GM23338 (cell line): ENCODE results near the gene SMAD3. TPM values are rescaled to one million over a fixed set of nuclear protein-coding genes. Genes with fewer than 3 reads are reported as not detected.

Experiments
- ATAC-seq: fragments of 200-7000 bp; cut with Tn5 transposase; 3 replicates; pipeline ENCODE4 v1.9.1; 2020
- DNase-seq: peaks from one replicate; pipeline ENCODE4 v3.0.0-alpha.2; 2015; ENCODE audit warnings: low spot score
- H2AFZ ChIP-seq: fragments of 200-600 bp; sonication (generic); 2 replicates; pipeline ENCODE4 v1.8.0; 2016; ENCODE audit warnings: antibody characterized with exemption, mild to moderate bottlenecking, moderate library complexity
- H3F3A ChIP-seq: fragments of 200-600 bp; sonication (generic); replicated peaks from 2 replicates; pipeline ENCODE4 v1.8.0; 2017; ENCODE audit warnings: antibody characterized with exemption, mixed run types, low read depth
- H3K27ac ChIP-seq: fragments of 200-600 bp; sonication (generic); 2 replicates; pipeline ENCODE4 v1.6.1; 2016; ENCODE audit warnings: low read depth
- H3K27me3 ChIP-seq: fragments of 200-600 bp; sonication (generic); 2 replicates; pipeline ENCODE4 v1.8.0; 2016; ENCODE audit warnings: mild to moderate bottlenecking, mixed run types, moderate library complexity; ENCODE audit not compliant: insufficient read depth
- H3K36me3 ChIP-seq: fragments of 200-600 bp; sonication (generic); 2 replicates; pipeline ENCODE4 v1.8.0; 2016; ENCODE audit warnings: mild to moderate bottlenecking; ENCODE audit not compliant: insufficient read depth
- H3K4me1 ChIP-seq: fragments of 200-600 bp; sonication (generic); 2 replicates; pipeline ENCODE4 v1.8.0; 2016; ENCODE audit warnings: mild to moderate bottlenecking, moderate library complexity; ENCODE audit not compliant: insufficient read depth
- H3K4me2 ChIP-seq: fragments of 200-600 bp; sonication (generic); 2 replicates; pipeline ENCODE4 v1.7.1; 2017; ENCODE audit warnings: mixed run types
- H3K4me3 ChIP-seq: fragments of 200-600 bp; sonication (generic); 2 replicates; pipeline ENCODE4 v1.6.1; 2016; ENCODE audit warnings: mixed run types
- H3K79me2 ChIP-seq: fragments of 200-600 bp; sonication (generic); replicated peaks from 2 replicates; pipeline ENCODE4 v1.8.0; 2017; ENCODE audit warnings: mild to moderate bottlenecking; ENCODE audit not compliant: insufficient read depth
- H3K9me2 ChIP-seq: fragments of 200-600 bp; sonication (generic); 2 replicates; pipeline ENCODE4 v1.8.0; 2017; ENCODE audit not compliant: insufficient read depth
- H4K20me1 ChIP-seq: fragments of 200-600 bp; sonication (generic); replicated peaks from 2 replicates; pipeline ENCODE4 v1.8.0; 2017; ENCODE audit warnings: mild to moderate bottlenecking; ENCODE audit not compliant: insufficient read depth
- H3K27ac Mint-ChIP-seq: 2 replicates; pipeline ENCODE4 v1.8.0; 2020; ENCODE audit warnings: inconsistent platforms, mild to moderate bottlenecking, moderate library complexity, mixed read lengths
- H3K27me3 Mint-ChIP-seq: 3 replicates; pipeline ENCODE4 v1.8.0; 2022; ENCODE audit warnings: low read depth, mild to moderate bottlenecking, moderate library complexity, mixed read lengths, inconsistent platforms; ENCODE audit not compliant: insufficient read depth, poor library complexity
- H3K36me3 Mint-ChIP-seq: 3 replicates; pipeline ENCODE4 v1.8.0; 2021; ENCODE audit warnings: low read depth, mild to moderate bottlenecking, inconsistent platforms, moderate library complexity, mixed read lengths
- H3K4me1 Mint-ChIP-seq: 3 replicates; pipeline ENCODE4 v1.8.0; 2020; ENCODE audit warnings: mild to moderate bottlenecking, inconsistent platforms, mixed read lengths
- H3K4me3 Mint-ChIP-seq: 3 replicates; pipeline ENCODE4 v1.8.0; 2021; ENCODE audit warnings: moderate library complexity, mild to moderate bottlenecking, inconsistent platforms, mixed read lengths
- H3K9me3 Mint-ChIP-seq: 3 replicates; pipeline ENCODE4 v1.8.0; 2020; ENCODE audit warnings: moderate library complexity, mild to moderate bottlenecking, inconsistent platforms, mixed read lengths
- CREB1 ChIP-seq: fragments of 250-450 bp; sonication (Bioruptor Pico); IDR thresholded peaks from 2 replicates; pipeline ENCODE4 v1.5.0; 2020; ENCODE audit warnings: low read depth, mild to moderate bottlenecking, moderate library complexity
- EZH2 ChIP-seq: fragments of 200-600 bp; sonication (generic); IDR thresholded peaks from one replicate; pipeline ENCODE4 v1.8.0; 2017; ENCODE audit warnings: antibody characterized with exemption, mild to moderate bottlenecking, low read depth; ENCODE audit not compliant: unreplicated experiment
- EZH2phosphoT487 ChIP-seq: fragments of 200-600 bp; sonication (generic); IDR thresholded peaks from one replicate; pipeline ENCODE4 v1.8.1; 2018; ENCODE audit warnings: antibody characterized with exemption; ENCODE audit not compliant: unreplicated experiment
- JUNB ChIP-seq: IDR thresholded peaks from one replicate; pipeline ENCODE4 v1.6.1; 2016; ENCODE audit warnings: antibody characterized with exemption; ENCODE audit not compliant: unreplicated experiment
- NANOG ChIP-seq: IDR thresholded peaks from 2 replicates; pipeline ENCODE4 v1.6.1; 2016; ENCODE audit warnings: antibody characterized with exemption, borderline replicate concordance
- POLR2AphosphoS5 ChIP-seq: IDR thresholded peaks from 2 replicates; pipeline ENCODE4 v1.6.1; 2016; ENCODE audit warnings: antibody characterized with exemption, low read depth
- STAT1 ChIP-seq: IDR thresholded peaks from one replicate; pipeline ENCODE4 v1.6.1; 2016; ENCODE audit warnings: antibody characterized with exemption; ENCODE audit not compliant: unreplicated experiment
- ZNF114 ChIP-seq: fragments of 250-450 bp; sonication (Bioruptor Pico); IDR thresholded peaks from 2 replicates; pipeline ENCODE4 v1.5.0; 2020; ENCODE audit warnings: mild to moderate bottlenecking, moderate library complexity
- ZNF331 ChIP-seq: fragments of 250-450 bp; sonication (Bioruptor Pico); IDR thresholded peaks from 2 replicates; pipeline ENCODE4 v1.5.0; 2020; ENCODE audit warnings: low read depth, mild to moderate bottlenecking, moderate library complexity
- polyA plus RNA-seq: library from polyadenylated mRNA; unstranded; fragments of >200 nt; fragmentation: Nextera tagmentation; extraction: Ambion mirVana; gene quantifications from 2 replicates; pipeline ENCODE4 v1.2.1, GENCODE V29; 2016
- total RNA-seq: library from RNA; depleted of rRNA; stranded (reverse); fragments of >200 nt; shearing (Covaris generic); gene quantifications from 2 replicates; pipeline ENCODE4 v1.2.3, GENCODE V29; 2014
- TF ChIP-seq, protein P1 (sequence below), 2 experiments: fragments of 200-600 bp in 1 of 2; sonication (generic) in 1 of 2; conservative IDR thresholded peaks; 2 replicates each; pipeline versions ENCODE4 v1.5.1 to v1.6.1; 2016 to 2017; ENCODE audit warnings: antibody characterized with exemption in 2 of 2, low read depth in 2 of 2, mild to moderate bottlenecking in 2 of 2, moderate library complexity in 1 of 2
- TF ChIP-seq, protein P2 (sequence below): fragments of 250-450 bp; sonication (Bioruptor Pico); IDR thresholded peaks from 2 replicates; pipeline ENCODE4 v1.5.0; 2020; ENCODE audit warnings: mild to moderate bottlenecking, moderate library complexity
- TF ChIP-seq, protein P3 (sequence below): IDR thresholded peaks from one replicate; pipeline ENCODE4 v1.6.1; 2018; ENCODE audit warnings: antibody characterized with exemption; ENCODE audit not compliant: unreplicated experiment
- TF ChIP-seq, protein P4 (sequence below): IDR thresholded peaks from 2 replicates; pipeline ENCODE4 v1.6.1; 2016; ENCODE audit warnings: antibody characterized with exemption

The SMAD3 gene
- total and polyA plus RNA-seq, 2 experiments from 2014 or later = 4.9 to 11.6 TPM

DNA sequence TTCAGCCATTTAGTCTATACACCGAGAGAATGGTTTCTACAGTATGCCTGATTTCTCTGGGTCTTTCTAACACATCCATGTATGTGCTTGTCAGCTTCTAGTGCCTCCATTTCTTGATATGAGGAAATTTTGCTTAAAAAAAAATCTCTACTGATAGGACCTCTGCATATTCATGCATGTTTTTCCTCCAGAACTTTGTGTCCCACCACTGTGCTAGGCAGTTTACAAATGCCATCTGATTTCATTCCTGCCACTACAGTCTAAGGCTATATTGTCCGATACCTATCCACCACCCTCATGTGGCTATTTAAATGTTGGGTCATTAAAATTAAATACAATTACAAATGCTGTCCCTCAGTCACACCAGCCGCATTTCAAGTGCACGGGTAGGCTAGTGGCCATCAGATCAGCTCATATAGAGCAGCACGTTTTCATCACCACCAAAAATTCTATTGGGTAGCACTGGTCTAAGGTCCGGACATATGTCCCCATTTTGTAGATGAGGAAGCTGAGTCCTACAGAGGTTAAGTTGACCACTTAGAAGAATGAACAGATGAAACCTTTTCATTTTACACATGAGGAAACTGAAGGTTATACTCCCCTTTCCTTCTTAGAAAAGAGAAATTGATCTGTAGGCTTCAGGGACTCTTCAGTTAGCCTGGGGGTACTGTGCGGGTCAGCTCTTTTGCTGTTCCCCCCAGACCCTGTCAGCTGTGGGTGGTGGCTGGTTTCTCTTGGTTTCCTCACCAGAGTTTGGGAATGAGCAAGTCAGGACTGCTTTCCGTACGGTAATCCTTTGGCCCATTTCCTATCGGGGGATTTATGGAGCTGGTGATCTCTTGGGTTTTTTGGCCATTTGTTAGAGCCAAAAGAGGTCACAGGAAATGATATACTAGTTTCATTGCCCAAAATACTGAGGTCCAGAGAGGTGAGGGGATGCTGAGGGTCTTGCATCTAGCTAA, 56.5 kb downstream of the SMAD3 start:
- H3K9me2 ChIP-seq = no peaks in the 10 kb centered on the region
- DNase-seq (no peak), ATAC-seq (no peak)
- Mint-ChIP-seq H3K27ac (no peak overlapping the region), H3K4me3 (no peak overlapping the region), H3K27me3 (no peaks in the 10 kb centered on the region), H3K4me1 (peaks cover 21% of the 10 kb centered on the region), H3K9me3 (no peaks in the 10 kb centered on the region), H3K36me3 (no peaks in the 10 kb centered on the region; the same call in 2 of the 3 replicates)
- H3K4me3 ChIP-seq = no peak overlapping the region
- H3K79me2 ChIP-seq = peaks cover 3% of the 10 kb centered on the region
- H2AFZ ChIP-seq = no peak overlapping the region
- TF ChIP-seq POLR2AphosphoS5 (no peak), STAT1 (no peak), CREB1 (CRISPR knock-in tag) (no peak), NANOG (no peak), EZH2 (no peak), ZNF114 (CRISPR knock-in tag) (no peak), ZNF331 (no peak), EZH2phosphoT487 (no peak), JUNB (no peak)
- TF ChIP-seq, protein P1, sequence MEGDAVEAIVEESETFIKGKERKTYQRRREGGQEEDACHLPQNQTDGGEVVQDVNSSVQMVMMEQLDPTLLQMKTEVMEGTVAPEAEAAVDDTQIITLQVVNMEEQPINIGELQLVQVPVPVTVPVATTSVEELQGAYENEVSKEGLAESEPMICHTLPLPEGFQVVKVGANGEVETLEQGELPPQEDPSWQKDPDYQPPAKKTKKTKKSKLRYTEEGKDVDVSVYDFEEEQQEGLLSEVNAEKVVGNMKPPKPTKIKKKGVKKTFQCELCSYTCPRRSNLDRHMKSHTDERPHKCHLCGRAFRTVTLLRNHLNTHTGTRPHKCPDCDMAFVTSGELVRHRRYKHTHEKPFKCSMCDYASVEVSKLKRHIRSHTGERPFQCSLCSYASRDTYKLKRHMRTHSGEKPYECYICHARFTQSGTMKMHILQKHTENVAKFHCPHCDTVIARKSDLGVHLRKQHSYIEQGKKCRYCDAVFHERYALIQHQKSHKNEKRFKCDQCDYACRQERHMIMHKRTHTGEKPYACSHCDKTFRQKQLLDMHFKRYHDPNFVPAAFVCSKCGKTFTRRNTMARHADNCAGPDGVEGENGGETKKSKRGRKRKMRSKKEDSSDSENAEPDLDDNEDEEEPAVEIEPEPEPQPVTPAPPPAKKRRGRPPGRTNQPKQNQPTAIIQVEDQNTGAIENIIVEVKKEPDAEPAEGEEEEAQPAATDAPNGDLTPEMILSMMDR (conservative IDR thresholded peaks at IDR 0.05; ENCODE audit: low read depth in 2 of 2) = no peak
- TF ChIP-seq, protein P2, sequence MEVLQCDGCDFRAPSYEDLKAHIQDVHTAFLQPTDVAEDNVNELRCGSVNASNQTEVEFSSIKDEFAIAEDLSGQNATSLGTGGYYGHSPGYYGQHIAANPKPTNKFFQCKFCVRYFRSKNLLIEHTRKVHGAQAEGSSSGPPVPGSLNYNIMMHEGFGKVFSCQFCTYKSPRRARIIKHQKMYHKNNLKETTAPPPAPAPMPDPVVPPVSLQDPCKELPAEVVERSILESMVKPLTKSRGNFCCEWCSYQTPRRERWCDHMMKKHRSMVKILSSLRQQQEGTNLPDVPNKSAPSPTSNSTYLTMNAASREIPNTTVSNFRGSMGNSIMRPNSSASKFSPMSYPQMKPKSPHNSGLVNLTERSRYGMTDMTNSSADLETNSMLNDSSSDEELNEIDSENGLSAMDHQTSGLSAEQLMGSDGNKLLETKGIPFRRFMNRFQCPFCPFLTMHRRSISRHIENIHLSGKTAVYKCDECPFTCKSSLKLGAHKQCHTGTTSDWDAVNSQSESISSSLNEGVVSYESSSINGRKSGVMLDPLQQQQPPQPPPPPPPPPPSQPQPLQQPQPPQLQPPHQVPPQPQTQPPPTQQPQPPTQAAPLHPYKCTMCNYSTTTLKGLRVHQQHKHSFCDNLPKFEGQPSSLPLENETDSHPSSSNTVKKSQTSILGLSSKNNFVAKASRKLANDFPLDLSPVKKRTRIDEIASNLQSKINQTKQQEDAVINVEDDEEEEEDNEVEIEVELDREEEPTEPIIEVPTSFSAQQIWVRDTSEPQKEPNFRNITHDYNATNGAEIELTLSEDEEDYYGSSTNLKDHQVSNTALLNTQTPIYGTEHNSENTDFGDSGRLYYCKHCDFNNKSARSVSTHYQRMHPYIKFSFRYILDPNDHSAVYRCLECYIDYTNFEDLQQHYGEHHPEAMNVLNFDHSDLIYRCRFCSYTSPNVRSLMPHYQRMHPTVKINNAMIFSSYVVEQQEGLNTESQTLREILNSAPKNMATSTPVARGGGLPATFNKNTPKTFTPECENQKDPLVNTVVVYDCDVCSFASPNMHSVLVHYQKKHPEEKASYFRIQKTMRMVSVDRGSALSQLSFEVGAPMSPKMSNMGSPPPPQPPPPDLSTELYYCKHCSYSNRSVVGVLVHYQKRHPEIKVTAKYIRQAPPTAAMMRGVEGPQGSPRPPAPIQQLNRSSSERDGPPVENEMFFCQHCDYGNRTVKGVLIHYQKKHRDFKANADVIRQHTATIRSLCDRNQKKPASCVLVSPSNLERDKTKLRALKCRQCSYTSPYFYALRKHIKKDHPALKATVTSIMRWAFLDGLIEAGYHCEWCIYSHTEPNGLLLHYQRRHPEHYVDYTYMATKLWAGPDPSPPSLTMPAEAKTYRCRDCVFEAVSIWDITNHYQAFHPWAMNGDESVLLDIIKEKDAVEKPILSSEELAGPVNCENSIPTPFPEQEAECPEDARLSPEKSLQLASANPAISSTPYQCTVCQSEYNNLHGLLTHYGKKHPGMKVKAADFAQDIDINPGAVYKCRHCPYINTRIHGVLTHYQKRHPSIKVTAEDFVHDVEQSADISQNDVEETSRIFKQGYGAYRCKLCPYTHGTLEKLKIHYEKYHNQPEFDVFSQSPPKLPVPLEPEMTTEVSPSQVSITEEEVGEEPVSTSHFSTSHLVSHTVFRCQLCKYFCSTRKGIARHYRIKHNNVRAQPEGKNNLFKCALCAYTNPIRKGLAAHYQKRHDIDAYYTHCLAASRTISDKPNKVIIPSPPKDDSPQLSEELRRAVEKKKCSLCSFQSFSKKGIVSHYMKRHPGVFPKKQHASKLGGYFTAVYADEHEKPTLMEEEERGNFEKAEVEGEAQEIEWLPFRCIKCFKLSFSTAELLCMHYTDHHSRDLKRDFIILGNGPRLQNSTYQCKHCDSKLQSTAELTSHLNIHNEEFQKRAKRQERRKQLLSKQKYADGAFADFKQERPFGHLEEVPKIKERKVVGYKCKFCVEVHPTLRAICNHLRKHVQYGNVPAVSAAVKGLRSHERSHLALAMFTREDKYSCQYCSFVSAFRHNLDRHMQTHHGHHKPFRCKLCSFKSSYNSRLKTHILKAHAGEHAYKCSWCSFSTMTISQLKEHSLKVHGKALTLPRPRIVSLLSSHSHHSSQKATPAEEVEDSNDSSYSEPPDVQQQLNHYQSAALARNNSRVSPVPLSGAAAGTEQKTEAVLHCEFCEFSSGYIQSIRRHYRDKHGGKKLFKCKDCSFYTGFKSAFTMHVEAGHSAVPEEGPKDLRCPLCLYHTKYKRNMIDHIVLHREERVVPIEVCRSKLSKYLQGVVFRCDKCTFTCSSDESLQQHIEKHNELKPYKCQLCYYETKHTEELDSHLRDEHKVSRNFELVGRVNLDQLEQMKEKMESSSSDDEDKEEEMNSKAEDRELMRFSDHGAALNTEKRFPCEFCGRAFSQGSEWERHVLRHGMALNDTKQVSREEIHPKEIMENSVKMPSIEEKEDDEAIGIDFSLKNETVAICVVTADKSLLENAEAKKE (CRISPR knock-in tag) = no peak
- TF ChIP-seq, protein P3, sequence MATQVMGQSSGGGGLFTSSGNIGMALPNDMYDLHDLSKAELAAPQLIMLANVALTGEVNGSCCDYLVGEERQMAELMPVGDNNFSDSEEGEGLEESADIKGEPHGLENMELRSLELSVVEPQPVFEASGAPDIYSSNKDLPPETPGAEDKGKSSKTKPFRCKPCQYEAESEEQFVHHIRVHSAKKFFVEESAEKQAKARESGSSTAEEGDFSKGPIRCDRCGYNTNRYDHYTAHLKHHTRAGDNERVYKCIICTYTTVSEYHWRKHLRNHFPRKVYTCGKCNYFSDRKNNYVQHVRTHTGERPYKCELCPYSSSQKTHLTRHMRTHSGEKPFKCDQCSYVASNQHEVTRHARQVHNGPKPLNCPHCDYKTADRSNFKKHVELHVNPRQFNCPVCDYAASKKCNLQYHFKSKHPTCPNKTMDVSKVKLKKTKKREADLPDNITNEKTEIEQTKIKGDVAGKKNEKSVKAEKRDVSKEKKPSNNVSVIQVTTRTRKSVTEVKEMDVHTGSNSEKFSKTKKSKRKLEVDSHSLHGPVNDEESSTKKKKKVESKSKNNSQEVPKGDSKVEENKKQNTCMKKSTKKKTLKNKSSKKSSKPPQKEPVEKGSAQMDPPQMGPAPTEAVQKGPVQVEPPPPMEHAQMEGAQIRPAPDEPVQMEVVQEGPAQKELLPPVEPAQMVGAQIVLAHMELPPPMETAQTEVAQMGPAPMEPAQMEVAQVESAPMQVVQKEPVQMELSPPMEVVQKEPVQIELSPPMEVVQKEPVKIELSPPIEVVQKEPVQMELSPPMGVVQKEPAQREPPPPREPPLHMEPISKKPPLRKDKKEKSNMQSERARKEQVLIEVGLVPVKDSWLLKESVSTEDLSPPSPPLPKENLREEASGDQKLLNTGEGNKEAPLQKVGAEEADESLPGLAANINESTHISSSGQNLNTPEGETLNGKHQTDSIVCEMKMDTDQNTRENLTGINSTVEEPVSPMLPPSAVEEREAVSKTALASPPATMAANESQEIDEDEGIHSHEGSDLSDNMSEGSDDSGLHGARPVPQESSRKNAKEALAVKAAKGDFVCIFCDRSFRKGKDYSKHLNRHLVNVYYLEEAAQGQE = no peak
- TF ChIP-seq, protein P4, sequence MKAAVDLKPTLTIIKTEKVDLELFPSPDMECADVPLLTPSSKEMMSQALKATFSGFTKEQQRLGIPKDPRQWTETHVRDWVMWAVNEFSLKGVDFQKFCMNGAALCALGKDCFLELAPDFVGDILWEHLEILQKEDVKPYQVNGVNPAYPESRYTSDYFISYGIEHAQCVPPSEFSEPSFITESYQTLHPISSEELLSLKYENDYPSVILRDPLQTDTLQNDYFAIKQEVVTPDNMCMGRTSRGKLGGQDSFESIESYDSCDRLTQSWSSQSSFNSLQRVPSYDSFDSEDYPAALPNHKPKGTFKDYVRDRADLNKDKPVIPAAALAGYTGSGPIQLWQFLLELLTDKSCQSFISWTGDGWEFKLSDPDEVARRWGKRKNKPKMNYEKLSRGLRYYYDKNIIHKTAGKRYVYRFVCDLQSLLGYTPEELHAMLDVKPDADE = no peak
- H3K36me3 ChIP-seq = no peaks in the 10 kb centered on the region
- H3K4me2 ChIP-seq = no peak overlapping the region
- 0 out of 2 replicates have a peak, but pooled peaks cover 9% of the 10 kb centered on the region for H3K4me1 ChIP-seq
- no peaks in the 10 kb centered on the region for H3F3A ChIP-seq
- H4K20me1 ChIP-seq = no peaks in the 10 kb centered on the region; the same call in 1 of the 2 replicates
- no peak overlapping the region for H3K27ac ChIP-seq
- no peaks in the 10 kb centered on the region for H3K27me3 ChIP-seq
